Right forelimb (tissue), 1 donor: ENCODE results near the gene CLSTN2.

ENCODE experiments used
- DNase-seq: peaks from one replicate; pipeline ENCODE4 v3.0.0-alpha.2; 2018

Gene CLSTN2

DNA sequence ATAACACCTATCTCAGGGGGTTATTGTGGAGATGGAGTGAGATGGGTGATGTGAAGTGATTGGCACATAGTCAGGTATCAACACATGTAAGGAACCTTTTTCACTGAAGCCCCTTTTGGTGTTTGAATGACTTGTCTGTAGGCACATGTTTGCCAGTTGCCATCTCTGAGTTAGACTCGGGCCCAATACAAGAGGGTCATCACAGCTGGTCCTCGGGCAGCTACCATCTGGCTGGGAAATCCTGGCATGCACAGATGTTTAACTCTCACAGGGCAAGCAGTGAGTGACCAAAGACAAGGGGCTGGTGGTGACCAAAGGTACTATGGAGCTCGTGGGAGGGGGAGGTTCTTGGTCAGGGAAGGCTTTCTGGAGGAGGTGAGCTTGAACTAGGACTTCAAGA, 118.8 kb downstream of the CLSTN2 start:
- DNase-seq: no peak

DNA sequence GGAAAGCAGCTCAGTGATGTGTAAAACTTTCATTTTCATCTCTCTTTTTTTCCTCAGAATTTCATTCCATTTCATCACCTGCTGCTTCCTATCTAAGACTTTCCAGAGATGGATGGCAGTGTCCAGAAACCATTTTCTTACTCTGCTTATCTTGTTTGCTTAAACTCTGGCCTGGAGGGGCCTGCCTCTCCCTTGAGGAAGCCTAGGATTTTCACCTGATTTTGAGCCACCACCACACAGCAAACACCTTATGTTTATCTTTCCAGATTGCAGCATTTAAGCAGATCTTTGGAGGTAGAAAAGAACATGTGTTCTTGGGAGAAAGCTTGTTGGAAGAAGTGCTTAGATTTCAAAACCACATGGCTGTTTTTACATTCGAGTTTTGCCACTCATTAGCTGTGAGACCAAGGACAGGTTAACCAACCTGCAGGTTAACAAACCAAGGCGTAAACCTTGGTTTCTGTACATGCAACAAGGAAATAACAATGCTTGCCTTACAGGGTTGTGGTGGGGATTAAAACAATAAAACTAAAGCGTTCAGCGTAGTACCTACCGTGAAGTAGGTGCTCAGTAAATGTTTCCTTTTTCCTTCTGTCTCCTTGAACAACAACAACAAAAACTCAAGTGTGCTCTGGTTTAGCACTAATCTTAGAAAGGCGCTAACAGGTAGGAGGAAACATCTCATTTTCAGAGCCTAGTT, 120.3 kb downstream of the CLSTN2 start:
- no peak for DNase-seq

DNA sequence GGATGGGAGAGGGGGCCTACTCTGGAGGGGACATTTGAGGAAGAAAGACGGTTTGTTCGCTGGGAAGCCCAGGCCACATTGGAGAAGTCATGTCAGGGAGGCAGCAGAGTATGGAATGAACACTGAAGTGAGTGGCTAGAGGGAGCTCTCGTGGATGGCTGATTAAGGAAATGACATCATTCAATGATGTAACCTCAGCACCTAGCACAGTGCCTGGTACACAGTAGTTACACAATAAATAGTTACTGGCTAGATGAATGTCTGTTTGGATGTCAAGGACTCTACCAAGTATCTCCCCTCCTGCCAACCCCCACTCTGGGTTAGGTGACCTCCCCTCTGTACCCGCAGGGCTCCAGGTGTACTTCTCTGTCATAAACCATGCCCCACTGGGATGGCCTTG, 121.1 kb downstream of the CLSTN2 start:
- no peak for DNase-seq

DNA sequence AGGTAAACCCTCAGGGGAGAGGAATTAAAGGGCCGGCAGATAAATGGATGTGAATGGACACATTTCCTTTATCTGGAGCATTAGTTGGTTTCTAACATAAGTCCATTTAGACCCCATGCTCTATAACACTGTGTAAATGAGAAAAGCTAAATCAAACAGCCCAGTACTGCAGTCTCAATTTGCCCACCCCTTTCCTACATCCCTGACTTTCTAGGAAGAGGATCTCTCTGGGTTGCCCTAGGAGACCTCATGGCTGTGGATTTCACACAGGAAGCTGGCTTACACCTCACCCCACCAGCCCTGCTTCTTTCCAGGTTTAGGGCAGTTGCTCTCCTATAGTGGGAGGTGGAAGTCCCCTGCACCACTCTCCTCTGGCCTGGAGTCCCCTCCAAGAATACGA, 126.2 kb downstream of the CLSTN2 start:
- DNase-seq: no peak

DNA sequence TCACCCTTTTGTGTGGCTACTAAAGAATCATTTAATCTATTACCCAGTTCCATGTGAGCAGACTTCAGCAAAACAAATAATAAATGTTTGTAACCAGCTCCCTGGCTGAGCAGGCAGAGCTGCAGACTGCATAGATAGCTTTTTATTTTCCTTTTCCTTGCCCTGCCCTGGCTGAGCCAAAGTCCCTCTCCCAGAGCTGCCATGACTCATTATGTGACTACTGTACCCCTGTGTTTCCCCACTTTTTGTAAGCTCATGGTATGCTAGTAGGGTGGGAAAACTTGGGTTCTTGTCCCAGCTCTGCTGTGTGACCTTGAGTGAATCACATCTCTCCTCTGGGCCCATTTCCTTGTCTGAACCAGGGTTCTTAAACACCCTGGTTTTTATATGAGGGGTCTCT, 127.5 kb downstream of the CLSTN2 start:
- DNase-seq: no peak

DNA sequence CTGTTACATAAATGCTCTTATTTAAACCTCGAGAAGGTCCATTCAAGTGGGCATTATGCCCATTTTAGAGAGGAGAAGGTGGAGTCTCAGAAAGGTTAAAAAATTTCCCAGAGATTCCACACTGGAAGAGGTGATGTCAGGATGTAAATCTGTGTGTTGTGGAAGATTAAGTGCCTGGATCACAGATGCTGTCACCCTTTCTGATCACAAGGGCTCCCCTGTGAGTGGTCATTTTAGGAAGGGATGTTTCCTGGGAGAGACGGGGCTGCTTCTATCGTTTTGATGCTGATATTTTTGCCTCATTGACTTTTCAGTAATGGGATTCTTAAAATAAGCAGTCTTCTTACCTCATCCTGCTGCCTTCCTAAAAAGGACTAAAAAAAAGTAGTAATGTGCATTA, 132.5 kb downstream of the CLSTN2 start:
- DNase-seq: no peak

DNA sequence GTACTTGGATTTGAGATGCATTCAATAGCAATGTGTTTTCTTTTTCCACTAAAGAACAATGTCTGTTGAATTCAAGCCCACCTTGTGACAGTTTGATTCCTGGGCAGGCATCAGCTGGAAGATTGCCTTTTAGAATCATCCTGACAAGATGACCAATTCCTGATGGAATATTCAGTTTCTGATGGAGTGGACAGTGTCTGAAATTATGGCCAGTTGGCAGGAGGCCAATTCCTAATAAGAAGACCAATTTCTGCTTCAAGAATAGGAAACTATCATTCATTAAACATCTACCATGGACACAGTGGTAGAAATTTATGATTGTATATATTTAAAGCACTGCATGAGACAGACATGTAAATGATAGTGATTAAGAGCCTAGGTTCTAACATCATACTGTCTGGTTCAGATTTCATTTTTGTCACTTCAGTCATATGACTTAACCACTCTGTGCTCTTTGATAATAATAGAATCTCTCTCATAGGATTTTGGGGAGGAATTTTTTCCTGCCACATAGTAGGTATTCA, 133.6 kb downstream of the CLSTN2 start:
- DNase-seq: no peak

DNA sequence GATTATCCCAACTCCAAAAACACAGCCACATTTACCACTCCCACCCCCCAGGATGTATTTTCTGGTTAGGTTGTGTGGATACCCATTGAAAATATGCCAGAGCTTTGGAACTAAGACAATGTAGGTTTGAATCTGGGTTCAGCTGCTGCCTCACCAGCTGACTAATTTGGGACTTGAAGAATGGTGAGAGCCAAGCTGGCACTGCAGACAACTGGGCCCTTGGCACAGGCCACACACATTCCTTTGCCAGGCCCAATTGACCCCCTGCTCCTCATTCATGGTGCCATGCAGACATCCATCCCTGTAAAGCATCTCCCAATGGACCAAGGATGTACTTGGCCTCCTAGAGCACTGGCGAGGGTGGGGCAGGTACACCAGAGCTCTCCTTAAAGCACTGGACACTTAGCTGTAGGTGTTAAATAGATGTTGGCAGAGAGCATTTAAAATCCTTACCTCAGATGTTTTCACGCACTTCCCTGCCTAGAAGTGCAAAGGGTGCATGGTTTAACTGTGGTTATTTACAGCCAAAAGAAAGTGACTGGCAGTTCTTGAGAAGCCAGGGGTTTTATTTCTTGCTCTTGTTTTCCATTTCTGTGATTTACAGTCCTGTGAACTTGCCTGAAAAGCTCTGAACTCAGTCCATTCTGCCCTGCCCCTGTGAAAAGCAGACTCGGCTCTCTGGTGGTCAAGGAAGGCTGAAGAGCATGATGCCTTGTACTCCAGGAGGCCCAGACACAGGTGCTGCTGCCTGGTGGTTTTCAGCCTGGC, 138.5 kb downstream of the CLSTN2 start:
- no peak for DNase-seq

DNA sequence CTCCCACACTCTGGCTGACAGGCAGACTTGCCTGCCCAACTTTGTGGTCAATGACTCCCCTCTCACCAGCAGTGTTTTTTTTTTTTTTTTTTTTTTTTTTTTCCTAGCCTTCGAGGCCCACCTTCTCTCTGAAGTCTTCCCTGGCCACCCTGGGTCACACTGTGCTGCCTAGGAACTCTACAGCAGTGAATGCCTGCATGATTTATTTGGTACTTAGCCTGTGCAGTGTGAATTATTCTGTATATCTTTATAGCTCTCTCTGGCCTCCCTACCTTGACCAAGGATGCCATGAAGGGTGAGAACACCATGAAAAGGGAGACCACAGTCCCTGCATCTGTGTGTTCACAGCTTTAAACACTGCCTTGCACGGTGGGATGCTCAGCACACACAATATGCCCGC, 141.6 kb downstream of the CLSTN2 start:
- DNase-seq: no peak

DNA sequence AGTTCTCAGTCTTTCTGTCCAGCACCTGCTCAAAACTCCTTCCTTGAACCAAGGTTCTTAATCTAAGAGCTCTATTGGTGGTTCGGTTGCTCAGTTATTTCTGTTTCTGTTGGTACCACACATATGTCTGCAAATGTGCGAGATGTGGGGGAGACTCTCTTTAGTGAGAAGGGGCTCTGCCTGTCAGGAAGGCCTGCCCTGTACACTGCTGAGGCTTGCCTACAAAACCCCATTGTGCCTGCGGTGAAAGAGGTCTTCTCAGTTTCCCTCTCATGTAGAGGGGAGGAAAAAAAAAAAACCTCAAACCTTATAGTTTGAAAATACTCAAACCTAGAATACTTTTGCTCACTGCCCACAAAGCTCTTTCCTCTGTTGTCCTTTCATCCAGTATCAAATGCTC, 142.4 kb downstream of the CLSTN2 start:
- no peak for DNase-seq

DNA sequence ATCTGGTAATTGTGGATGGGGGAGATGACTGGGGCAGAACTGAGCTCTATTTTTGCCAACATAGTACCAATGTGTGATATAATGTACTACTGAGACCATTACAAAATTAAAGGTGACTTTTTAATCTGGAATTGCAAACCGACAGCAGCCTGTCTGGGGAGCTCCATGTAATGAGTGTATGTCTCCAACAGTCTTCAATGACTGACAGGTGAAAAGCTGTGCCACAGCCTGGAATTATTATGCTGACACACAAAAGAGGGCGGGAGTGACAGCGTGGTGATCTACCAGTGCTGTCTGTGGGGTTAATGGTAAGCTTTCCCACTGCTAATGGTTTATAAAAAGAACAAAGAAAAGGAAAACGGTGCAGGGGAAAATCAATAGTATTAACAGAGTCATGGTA, 143.4 kb downstream of the CLSTN2 start:
- no peak for DNase-seq

DNA sequence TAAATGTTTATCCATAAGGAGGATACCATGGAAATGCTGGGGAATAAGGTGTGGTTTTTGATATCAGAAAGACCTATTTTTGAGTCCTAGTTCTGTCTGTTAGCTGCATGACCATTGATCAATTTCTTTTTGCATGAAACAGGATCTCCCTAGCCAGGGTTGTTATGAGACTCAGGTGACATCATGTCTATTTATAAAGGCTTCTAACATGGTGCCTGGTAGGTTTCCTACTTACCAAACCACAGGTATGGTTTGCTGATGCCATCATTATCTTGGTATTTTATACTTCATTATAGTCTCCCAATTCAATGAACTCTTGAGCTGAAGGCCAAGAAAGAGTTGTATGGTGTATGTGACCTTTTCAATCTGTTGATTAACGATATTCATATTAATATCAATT, 144.0 kb downstream of the CLSTN2 start:
- DNase-seq: no peak

DNA sequence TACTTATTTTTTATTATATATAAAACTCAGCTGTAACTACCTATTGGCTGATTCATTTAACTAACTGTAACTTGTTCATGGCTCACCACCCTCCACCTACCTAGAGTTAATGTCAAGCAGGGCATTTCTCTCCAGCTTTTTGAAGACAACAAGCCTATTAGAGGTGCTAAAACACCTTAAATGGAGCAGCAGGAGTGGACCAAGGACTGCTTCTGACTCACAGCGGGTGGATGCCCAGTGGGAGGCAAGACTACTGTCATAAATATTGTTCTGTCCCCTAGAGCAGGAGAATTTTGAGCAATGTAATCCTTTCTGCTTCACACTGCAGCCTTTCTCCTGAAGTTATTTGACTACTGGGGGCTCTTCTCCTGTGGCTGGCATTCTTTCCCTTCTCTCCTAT, 146.9 kb downstream of the CLSTN2 start:
- DNase-seq: no peak

DNA sequence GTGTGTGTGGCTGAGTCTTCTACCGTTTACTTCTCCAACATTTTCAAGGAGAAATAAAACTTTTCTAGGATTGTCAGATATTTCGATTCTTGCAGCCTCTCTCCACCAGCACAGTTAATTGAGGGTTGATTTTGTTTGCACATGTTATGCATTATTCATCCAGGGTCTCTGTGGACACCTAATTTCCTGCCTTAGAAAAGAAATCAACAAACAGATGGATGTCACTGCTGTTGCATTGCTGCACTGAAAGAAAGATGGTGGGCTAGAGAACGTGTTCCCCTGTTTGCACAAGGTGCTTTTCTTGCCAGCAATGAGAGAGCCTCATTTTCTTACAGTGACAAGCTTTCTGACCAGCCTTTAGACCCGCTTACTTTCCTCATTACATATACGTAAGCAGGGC, 150.0 kb downstream of the CLSTN2 start:
- no peak for DNase-seq

DNA sequence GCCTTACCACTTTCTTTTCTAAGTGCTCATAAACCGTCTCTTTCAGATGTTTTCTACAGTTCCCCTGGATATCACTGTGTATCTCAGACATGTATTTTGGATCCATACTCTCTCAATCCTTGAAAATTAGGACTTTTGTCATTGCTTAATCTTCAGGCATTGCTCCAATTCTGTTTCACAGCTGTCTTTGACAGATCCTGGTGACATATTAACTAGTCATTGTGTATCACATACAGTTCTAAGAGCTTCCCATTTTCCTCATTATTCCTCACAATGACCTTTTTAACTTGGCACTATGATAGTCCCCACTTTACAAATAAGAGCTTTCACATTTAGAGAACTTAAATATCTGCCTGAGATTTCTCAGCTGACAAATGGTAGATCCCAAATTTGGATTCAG, 151.7 kb downstream of the CLSTN2 start:
- no peak for DNase-seq

DNA sequence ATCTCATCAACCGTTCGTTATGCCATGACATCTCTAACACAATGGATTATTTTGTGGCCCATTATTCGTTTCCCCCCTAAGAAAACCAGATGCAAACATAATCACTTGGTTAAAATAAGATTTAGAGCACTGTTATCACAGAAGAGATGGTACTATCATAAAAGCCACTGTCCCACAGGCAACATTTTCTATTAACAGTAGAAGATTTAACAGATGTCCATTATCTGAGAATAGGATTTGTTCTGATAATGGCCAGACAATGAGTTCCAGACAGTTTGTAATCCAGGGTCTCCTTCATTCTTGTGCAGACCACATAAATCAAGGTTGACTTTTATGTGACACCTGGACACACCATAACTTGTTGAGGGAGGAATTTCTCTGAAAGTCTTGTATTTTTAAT, 153.1 kb downstream of the CLSTN2 start:
- DNase-seq: no peak

DNA sequence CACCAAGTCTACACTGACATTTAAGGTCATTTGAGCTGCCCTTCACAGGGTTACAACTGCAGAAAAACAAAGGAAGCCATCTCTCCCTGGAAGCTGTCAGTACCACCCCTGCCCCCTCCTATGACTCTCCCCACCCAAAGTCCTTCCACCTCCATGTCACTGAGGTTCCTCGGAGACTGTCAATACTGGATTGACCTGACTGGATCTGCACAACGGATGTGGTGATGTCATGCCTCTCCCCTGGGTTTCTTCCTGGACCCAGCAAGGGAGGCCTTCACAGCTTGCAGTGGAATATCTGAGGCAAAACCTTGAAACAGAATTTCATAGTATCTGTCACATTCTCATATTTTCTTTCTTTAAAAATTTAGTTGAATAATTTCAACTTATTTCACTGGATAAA, 153.5 kb downstream of the CLSTN2 start:
- DNase-seq: no peak

DNA sequence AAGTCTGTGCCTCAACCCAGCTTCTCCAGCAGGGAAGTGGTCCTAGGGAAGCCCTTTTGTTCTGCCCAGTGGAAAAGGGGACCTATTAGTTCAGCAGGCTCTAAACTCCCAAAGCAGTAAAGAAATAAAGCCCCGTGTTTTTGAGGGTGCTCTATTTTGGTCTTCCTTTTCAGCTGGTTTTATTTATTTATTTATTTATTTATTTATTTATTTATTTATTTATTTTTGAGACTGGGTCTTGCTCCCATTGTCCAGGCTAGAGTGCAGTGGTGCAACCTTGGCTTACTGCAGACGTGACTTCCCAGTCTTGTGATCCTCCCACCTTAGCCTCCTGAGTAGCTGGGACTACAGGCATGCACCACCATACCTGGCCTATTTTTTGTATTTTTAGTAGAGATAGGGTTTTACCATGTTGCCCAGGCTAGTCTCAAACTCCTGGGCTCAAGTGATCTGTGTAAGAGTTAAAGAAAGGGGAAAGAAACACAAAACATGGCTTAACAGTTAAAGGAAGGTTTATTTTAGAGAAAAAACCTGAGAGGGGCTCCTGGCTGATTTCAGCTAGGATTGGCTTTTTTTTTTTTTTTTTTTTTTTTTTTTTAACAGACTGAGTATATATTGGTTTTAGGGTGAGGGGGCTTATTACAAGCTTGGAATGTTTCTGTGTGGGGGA, 154.6 kb downstream of the CLSTN2 start:
- DNase-seq: no peak

DNA sequence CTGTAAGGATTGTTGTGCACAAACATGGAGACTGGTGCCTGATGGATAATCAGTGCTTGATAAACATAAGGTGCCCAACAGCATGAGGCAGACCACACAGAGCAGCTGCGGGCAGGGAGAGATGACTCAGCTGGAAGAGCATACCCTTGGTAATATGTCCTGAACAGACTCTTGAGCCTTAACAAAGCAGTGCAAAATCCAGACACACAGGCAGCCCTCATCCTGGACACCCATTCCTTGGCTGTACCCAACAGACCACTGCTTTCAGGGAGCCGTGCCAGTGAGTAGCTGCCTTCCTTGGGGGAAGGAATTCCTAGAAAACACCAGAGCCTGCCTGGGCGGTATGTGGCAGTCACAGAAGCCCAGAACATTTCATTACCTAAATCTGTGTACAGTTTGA, 156.2 kb downstream of the CLSTN2 start:
- DNase-seq: no peak

DNA sequence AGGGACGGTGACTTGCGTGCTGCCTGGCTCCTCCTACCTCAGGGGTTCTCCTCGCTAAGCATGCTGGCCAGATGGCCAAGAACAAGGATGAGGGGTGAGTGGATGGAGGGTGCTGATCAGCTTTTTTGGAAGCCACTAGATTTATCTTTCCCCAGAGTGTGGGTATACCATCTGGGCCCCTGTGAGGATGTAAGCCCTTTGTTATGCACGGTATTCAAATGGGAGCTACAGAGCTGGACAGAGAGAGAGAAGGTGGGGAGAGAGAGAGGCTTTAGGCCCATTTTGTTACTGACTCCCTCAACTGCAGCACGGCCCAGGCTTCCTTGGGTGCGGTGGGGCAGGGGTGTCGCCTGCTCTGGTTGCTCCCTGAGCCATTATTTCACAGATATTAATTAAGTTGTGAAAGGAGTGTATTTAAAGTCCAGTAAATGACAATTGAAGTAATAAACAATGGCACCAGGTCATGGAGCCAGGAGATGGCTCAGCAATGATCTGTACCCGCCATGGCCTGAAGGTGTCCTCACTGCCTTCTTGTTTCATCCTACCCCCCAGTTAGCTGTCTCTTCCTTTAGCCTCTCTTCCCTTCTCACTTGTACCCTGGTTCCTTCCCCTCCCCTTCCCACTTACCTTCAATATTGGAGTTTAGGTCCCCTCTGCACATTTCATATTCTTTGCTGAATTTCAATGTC, 158.0 kb downstream of the CLSTN2 start:
- no peak for DNase-seq

DNA sequence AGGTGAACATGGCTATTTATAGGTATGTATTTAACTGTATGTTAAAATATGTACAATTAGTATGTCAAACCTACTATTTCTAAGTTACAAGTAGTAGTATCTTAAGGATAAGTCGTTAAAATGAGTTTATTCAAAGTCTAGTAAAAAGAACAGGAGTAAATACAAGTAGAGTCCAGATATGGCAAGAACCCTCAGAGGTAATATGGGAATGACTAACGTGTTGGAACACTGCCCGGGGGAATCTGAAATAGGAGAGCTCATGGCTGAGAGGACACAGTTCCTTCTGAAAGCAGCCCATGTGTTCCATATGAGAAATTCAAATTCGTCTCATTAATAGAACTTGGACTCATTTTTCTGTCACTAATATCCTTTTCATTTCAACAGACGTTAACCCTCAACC, 158.8 kb downstream of the CLSTN2 start:
- DNase-seq: peak; percentile 77

DNA sequence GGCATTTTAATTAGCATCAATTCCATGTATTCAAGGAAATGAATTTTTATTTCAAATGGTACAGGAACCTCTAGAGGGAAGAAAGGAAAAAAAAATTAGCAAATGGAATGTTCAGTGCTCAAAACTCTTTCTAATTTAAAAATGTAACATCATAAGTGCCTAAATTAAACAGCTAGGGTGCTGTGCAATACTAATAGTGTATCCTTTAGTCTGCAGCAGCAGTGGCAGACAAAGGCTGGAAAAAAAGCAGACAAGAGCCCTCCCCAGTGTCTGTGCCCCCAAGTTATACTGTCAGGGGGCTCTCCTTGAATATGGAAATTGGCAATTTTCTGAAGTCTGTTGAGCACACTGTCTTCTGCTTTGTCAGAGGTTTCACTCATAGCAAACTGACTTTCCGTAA, 159.5 kb downstream of the CLSTN2 start:
- no peak for DNase-seq

DNA sequence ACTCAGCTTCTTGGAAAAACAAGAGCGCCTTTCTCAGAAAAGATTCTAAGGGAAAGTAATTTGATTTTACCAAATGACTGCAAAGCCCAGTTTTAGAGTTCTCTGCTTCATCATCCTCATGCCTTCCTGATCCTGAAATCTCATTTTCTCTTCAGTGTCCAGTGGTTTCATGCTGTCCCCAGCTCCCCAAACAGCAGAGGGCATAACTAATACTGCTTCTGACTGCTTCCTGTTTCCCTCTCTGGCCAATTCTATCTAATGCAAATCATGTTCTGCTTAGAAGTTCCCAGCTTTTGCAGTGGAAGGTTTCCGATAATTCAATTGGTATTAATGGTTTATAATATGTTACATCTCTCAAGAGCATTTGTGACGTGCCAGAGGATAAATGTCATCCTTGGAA, 161.1 kb downstream of the CLSTN2 start:
- no peak for DNase-seq
